Omental fat pad (tissue), 4 donors: ENCODE data around the gene IVNS1ABP. TPM values are rescaled to one million over a fixed set of nuclear protein-coding genes. Genes with fewer than 3 reads are reported as not detected.
"Not testable (repeated sequence)": the region's sequence is repeated elsewhere in the genome, so short reads cannot be mapped to it uniquely, and the experiment has no call there.

Source experiments
- ATAC-seq: fragments of 150-250 bp; one replicate; pipeline ENCODE4 v1.9.1; 2016; ENCODE audit warnings: mild to moderate bottlenecking, moderate library complexity; ENCODE audit not compliant: low FRiP score
- DNase-seq: peaks from one replicate; pipeline ENCODE4 v3.0.0-alpha.2; 2019; ENCODE audit warnings: low spot score
- total RNA-seq, 4 donors: library from RNA; depleted of rRNA; stranded (reverse); fragments of >200 nt; gene quantifications; one replicate each; pipeline ENCODE4 v1.1.0, GENCODE V29; 2016
- TF ChIP-seq, protein P1 (sequence below), 3 donors: fragments of 450-650 bp; IDR thresholded peaks; one replicate each; pipeline ENCODE4 v1.5.1; 2016 to 2017; ENCODE audit warnings: antibody characterized with exemption in 3 of 3, mild to moderate bottlenecking in 3 of 3, moderate library complexity in 2 of 3

Gene IVNS1ABP
- total RNA-seq, 4 donors from 2014 or later = 68.5 to 152 (median 99.2) TPM

GRCh38 chr1:185262151-185262550 lies 54.9 kb downstream of the IVNS1ABP start:
- TF ChIP-seq, protein P1, sequence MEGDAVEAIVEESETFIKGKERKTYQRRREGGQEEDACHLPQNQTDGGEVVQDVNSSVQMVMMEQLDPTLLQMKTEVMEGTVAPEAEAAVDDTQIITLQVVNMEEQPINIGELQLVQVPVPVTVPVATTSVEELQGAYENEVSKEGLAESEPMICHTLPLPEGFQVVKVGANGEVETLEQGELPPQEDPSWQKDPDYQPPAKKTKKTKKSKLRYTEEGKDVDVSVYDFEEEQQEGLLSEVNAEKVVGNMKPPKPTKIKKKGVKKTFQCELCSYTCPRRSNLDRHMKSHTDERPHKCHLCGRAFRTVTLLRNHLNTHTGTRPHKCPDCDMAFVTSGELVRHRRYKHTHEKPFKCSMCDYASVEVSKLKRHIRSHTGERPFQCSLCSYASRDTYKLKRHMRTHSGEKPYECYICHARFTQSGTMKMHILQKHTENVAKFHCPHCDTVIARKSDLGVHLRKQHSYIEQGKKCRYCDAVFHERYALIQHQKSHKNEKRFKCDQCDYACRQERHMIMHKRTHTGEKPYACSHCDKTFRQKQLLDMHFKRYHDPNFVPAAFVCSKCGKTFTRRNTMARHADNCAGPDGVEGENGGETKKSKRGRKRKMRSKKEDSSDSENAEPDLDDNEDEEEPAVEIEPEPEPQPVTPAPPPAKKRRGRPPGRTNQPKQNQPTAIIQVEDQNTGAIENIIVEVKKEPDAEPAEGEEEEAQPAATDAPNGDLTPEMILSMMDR (IDR thresholded peaks at IDR 0.05) = no peak
- ATAC-seq = no peak
- DNase-seq = no peak

DNA sequence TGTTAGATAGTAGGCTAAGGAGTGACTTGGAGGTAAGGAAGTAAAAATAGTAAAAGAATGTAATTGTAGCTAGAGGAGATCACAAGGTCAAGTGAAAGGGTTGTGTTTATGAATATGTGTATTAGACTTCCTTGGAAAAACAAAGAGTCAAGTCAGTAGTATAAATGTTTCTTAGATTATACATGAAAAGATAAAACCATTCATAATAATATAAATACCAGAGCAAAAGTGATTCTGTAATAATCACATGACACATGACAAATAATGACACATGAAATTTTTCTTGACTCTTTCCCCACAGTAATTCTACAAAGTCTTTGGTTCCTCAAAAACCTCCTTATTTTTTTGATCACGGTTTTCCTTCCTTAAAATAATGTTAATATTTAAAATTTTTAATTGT lies 56.4 kb downstream of the IVNS1ABP start:
- TF ChIP-seq, protein P1 (IDR thresholded peaks at IDR 0.05) = no peak
- DNase-seq (no peak), ATAC-seq (no peak)

GRCh38 chr1:185258676-185259075 lies 58.4 kb downstream of the IVNS1ABP start:
- TF ChIP-seq, protein P1 (IDR thresholded peaks at IDR 0.05) = no peak
- no peak for DNase-seq
- no peak for ATAC-seq

DNA sequence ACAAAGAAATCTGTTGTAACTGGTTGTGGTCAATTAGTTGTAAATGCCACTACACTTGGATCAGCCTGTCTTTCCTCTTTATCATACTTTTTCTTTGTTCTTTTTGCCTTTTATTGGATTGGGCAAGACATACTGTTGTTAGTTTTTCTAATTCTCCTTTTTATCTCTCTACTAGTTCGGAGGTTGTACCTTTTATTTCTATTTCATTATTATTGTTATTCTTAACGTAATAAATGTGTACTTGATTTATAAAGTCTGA lies 59.2 kb downstream of the IVNS1ABP start:
- DNase-seq = no peak
- no peak for ATAC-seq
- TF ChIP-seq, protein P1 (IDR thresholded peaks at IDR 0.05) = no peak

DNA sequence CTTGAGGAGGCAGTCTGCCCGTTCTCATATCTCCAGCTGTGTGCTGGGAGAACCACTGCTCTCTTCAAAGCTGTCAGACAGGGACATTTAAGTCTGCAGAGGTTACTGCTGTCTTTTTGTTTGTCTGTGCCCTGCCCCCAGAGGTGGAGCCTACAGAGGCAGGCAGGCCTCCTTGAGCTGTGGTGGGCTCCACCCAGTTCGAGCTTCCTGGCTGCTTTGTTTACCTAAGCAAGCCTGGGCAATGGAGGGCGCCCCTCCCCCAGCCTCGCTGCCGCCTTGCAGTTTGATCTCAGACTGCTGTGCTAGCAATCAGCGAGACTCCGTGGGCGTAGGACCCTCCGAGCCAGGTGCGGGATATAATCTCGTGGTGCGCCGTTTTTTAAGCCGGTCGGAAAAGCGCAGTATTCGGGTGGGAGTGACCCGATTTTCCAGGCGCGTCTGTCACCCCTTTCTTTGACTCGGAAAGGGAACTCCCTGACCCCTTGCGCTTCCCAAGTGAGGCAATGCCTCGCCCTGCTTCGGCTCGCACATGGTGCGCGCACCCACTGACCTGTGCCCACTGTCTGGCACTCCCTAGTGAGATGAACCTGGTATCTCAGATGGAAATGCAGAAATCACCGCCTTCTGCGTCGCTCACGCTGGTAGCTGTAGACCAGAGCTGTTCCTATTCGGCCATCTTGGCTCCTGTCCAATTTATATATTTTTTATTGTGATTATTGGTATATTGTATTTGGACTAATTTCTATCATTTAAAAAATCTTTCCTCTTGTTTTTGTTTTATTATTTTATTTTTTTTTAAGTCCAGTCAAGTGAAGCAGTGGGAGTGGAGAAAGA lies 59.7 kb downstream of the IVNS1ABP start:
- DNase-seq, ATAC-seq: not testable (repeated sequence)

- DNase-seq, ATAC-seq: not testable (repeated sequence)
These were observed 61.4 kb downstream of the IVNS1ABP start for GRCh38 chr1:185255595-185255994.

- not testable (repeated sequence) for ATAC-seq
These were observed 64.6 kb downstream of the IVNS1ABP start for GRCh38 chr1:185252404-185252803.

GRCh38 chr1:185251928-185252327 lies 65.1 kb downstream of the IVNS1ABP start:
- DNase-seq, ATAC-seq: not testable (repeated sequence)

More at GRCh38 chr1:185252404-185252803, 64.6 kb downstream of the IVNS1ABP start:
- DNase-seq = not testable (repeated sequence)

GRCh38 chr1:185250063-185250462 lies 67.0 kb downstream of the IVNS1ABP start:
- TF ChIP-seq, protein P1 (IDR thresholded peaks at IDR 0.05) = no peak
- DNase-seq (no peak), ATAC-seq (no peak)
